Lower leg skin (tissue), 4 donors: ENCODE data around the gene RAD9A. TPM values are rescaled to one million over a fixed set of nuclear protein-coding genes. Genes with fewer than 3 reads are reported as not detected.

Experiments used
- DNase-seq, 2 donors: peaks; one replicate each; pipeline ENCODE4 v3.0.0-alpha.2; 2019; ENCODE audit warnings: low spot score in 2 of 2
- H3K4me3 ChIP-seq: fragments of 200-600 bp; sonication (generic); 2 replicates; pipeline ENCODE4 v1.5.1; 2017; ENCODE audit warnings: mild to moderate bottlenecking, low read depth; ENCODE audit not compliant: poor library complexity, severe bottlenecking
- CTCF ChIP-seq, 3 donors: fragments of 450-650 bp; IDR thresholded peaks; one replicate each; pipeline ENCODE4 v1.5.1; 2016; ENCODE audit warnings: antibody characterized with exemption in 3 of 3, mild to moderate bottlenecking in 3 of 3, moderate library complexity in 2 of 3
- POLR2A ChIP-seq, 2 donors: fragments of 450-650 bp; IDR thresholded peaks; one replicate each; pipeline ENCODE4 v1.6.1; 2016 to 2017; ENCODE audit warnings: antibody characterized with exemption in 2 of 2, mild to moderate bottlenecking in 1 of 2, moderate library complexity in 1 of 2
- WGBS, 2 donors: methylation state at CpG; one replicate each; pipeline ENCODE4 v1.1.5; 2018; 5-methylcytosine and 5-hydroxymethylcytosine counted together
- intact Hi-C: fragments of 100-400 bp; cut with DNase I; formaldehyde crosslinking; loops from one replicate; pipeline ENCODE4 v1.15.0; 2023; ENCODE audit warnings: low total_unique reads
- total RNA-seq, 4 donors: library from RNA; depleted of rRNA; stranded (reverse); fragments of >200 nt; gene quantifications; one replicate each; pipeline ENCODE4 v1.1.0, GENCODE V29; 2016

RAD9A gene
- total RNA-seq, 4 donors from 2014 or later: 24.9 to 28.5 (median 27.2) TPM

GRCh38 chr11:67396259-67396581 is 4.4 kb downstream of the RAD9A start:
- WGBS, 2 donors: 90 to 92% methylated on average over 7 of the region's 7 CpGs
- intact Hi-C loops: loop anchor here (10.0 kb wide), 1 partner anchor 109 kb away; the partner anchor contains the start of genes CDK2AP2 and PITPNM1
- H3K4me3 ChIP-seq: no peak overlapping the region
- no peak for DNase-seq
- no peak for TF ChIP-seq POLR2A (IDR thresholded peaks at IDR 0.05)
- TF ChIP-seq CTCF (IDR thresholded peaks at IDR 0.05): no peak

GRCh38 chr11:67396587-67397389 is 5.0 kb downstream of the RAD9A start:
- TF ChIP-seq POLR2A (IDR thresholded peaks at IDR 0.05) (no peak), CTCF (IDR thresholded peaks at IDR 0.05) (no peak)
- intact Hi-C loops: loop anchor here (10.0 kb wide), 1 partner anchor 108 kb away; the partner anchor contains the start of genes CDK2AP2 and PITPNM1
- no peak overlapping the region for H3K4me3 ChIP-seq
- WGBS, 2 donors: 54 to 60% methylated on average over 13 of the region's 13 CpGs
- no peak for DNase-seq

- H3K4me3 ChIP-seq: no peak overlapping the region
- no peak for DNase-seq
- WGBS, 2 donors: 73 to 89% methylated on average over 4 to 6 of the region's 6 CpGs
- no peak for TF ChIP-seq POLR2A (IDR thresholded peaks at IDR 0.05)
- TF ChIP-seq CTCF (IDR thresholded peaks at IDR 0.05): no peak
- intact Hi-C loops: loop anchor here (10.0 kb wide), 1 partner anchor 107 kb away; the partner anchor contains the start of genes CDK2AP2 and PITPNM1
These were observed 5.8 kb downstream of the RAD9A start for GRCh38 chr11:67397536-67397935.

- H3K4me3 ChIP-seq: no peak overlapping the region
- no peak for DNase-seq
- TF ChIP-seq POLR2A (IDR thresholded peaks at IDR 0.05) (no peak), CTCF (IDR thresholded peaks at IDR 0.05) (no peak)
- 84 to 86% methylated on average over 24 of the region's 24 CpGs for WGBS, 2 donors
- intact Hi-C loops: loop anchor here (10.0 kb wide), 1 partner anchor 107 kb away; the partner anchor contains the start of genes CDK2AP2 and PITPNM1
These were observed 6.3 kb downstream of the RAD9A start for GRCh38 chr11:67397986-67398660.

GRCh38 chr11:67398661-67399563 is 7.1 kb downstream of the RAD9A start:
- WGBS, 2 donors: 80 to 87% methylated on average over 18 to 31 of the region's 31 CpGs
- H3K4me3 ChIP-seq: no peak overlapping the region
- intact Hi-C loops: loop anchor here (10.0 kb wide), 1 partner anchor 106 kb away; the partner anchor contains the start of genes CDK2AP2 and PITPNM1
- TF ChIP-seq POLR2A (IDR thresholded peaks at IDR 0.05) (no peak), CTCF (IDR thresholded peaks at IDR 0.05) (no peak)
- no peak for DNase-seq
